Fibroblast of lung (primary cell): ENCODE data around the gene C11orf58. TPM values are rescaled to one million over a fixed set of nuclear protein-coding genes. Genes with fewer than 3 reads are reported as not detected.

ENCODE experiments used
- DNase-seq, 2 donors: peaks; one replicate each; pipeline versions ENCODE4 v3.0.0 to v3.0.0-alpha.2; 2010; ENCODE audit warnings: low read depth in 2 of 2
- H2AFZ ChIP-seq: 2 replicates; pipeline ENCODE4 v1.5.1; 2012; ENCODE audit warnings: low read length, control low read depth, inconsistent platforms
- H3K27ac ChIP-seq: 2 replicates; pipeline ENCODE4 v1.5.1; 2011; ENCODE audit warnings: low read length, control low read depth; ENCODE audit not compliant: insufficient read depth
- H3K27me3 ChIP-seq: 2 replicates; pipeline ENCODE4 v1.5.1; 2011; ENCODE audit warnings: mild to moderate bottlenecking, low read length; ENCODE audit not compliant: control insufficient read depth, insufficient read depth
- H3K36me3 ChIP-seq: 2 replicates; pipeline ENCODE4 v1.5.1; 2011; ENCODE audit warnings: low read length; ENCODE audit not compliant: control insufficient read depth, insufficient read depth
- H3K4me1 ChIP-seq: 2 replicates; pipeline ENCODE4 v1.5.1; 2011; ENCODE audit warnings: low read length; ENCODE audit not compliant: control insufficient read depth, insufficient read depth; ENCODE audit errors: extremely low read depth
- H3K4me2 ChIP-seq: 2 replicates; pipeline ENCODE4 v1.5.1; 2011; ENCODE audit warnings: low read length, control low read depth; ENCODE audit not compliant: insufficient read depth; ENCODE audit errors: extremely low read depth
- H3K4me3 ChIP-seq, 4 experiments: fragments of 200-600 bp in 1 of 4; sonication (generic) in 1 of 4; replicated peaks in 1 of 4; 2 replicates each; pipeline ENCODE4 v1.5.1; 2011 to 2016; ENCODE audit warnings: low read length in 4 of 4, low read depth in 3 of 4, mild to moderate bottlenecking in 3 of 4, control low read depth in 2 of 4, inconsistent platforms in 1 of 4, mixed read lengths in 1 of 4; ENCODE audit not compliant: insufficient read depth in 1 of 4; ENCODE audit errors: control extremely low read depth in 1 of 4
- H3K79me2 ChIP-seq: 2 replicates; pipeline ENCODE4 v1.5.1; 2012; ENCODE audit warnings: mild to moderate bottlenecking, low read length, inconsistent platforms; ENCODE audit not compliant: control insufficient read depth, insufficient read depth
- H3K9ac ChIP-seq: 2 replicates; pipeline ENCODE4 v1.5.1; 2011; ENCODE audit warnings: mild to moderate bottlenecking, low read length, control low read depth; ENCODE audit not compliant: insufficient read depth
- H3K9me3 ChIP-seq: 2 replicates; pipeline ENCODE4 v1.5.1; 2012; ENCODE audit warnings: low read depth, low read length; ENCODE audit not compliant: control insufficient read depth, insufficient read depth
- H4K20me1 ChIP-seq: 2 replicates; pipeline ENCODE4 v1.5.1; 2011; ENCODE audit warnings: low read length; ENCODE audit not compliant: control insufficient read depth, insufficient read depth; ENCODE audit errors: extremely low read depth
- EZH2 ChIP-seq: IDR thresholded peaks from 2 replicates; pipeline ENCODE4 v1.5.1; 2012; ENCODE audit warnings: low read length, control low read depth, mild to moderate bottlenecking; ENCODE audit errors: missing control alignments
- polyA plus RNA-seq, 2 donors: library from polyadenylated mRNA; depleted of rRNA in 1 of 2; stranded (reverse) in 1 of 2; unstranded in 1 of 2; fragments of >200 nt; gene quantifications; 2 replicates each; pipeline ENCODE4 v1.2.1, GENCODE V29; 2011 to 2012; ENCODE audit warnings: missing spikeins in 1 of 2
- total RNA-seq: library from RNA; depleted of rRNA; stranded (reverse); fragments of >200 nt; gene quantifications from 2 replicates; pipeline ENCODE4 v1.2.1, GENCODE V29; 2014
- TF ChIP-seq, protein P1 (sequence below), 2 donors: IDR thresholded peaks in 1 of 2; conservative IDR thresholded peaks in 1 of 2; 1 replicate in 1 of 2; 2 replicates in 1 of 2; pipeline ENCODE4 v1.5.1; 2011 to 2012; ENCODE audit warnings: low read length in 2 of 2, control low read depth in 1 of 2, inconsistent platforms in 1 of 2, low read depth in 1 of 2, mild to moderate bottlenecking in 1 of 2

Gene C11orf58
- total and polyA plus RNA-seq, 2 donors (not counting 1 experiment from before 2014, with no cell fraction given): 183 to 184 TPM

DNA sequence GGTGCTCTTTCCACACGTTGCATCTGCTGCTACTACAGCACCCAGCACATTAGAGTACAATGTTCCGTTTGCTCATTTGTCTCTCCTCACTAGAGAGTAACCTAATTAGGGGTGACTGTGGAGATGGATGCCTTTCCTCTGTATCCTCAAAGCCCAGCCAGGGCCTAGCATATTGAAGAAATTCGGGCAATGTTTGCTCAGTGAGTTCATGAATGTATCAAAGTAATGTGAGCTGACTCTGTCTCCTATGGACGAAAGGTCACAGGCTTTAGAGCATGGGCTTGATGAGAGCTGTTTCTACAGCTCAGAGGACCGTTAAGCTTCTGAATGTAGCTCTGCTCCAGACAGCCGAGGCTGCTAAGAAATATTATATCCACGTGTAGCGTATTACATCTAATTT lies 67.5 kb downstream of the C11orf58 start:
- Histone ChIP-seq H4K20me1 (no peaks in the 10 kb centered on the region), H3K27me3 (peaks cover 3% of the 10 kb centered on the region), H3K4me1 (peaks cover 6% of the 10 kb centered on the region), H3K4me3 (no peak overlapping the region), H3K9ac (no peak overlapping the region), H3K79me2 (no peaks in the 10 kb centered on the region), H3K9me3 (no peaks in the 10 kb centered on the region), H3K36me3 (no peaks in the 10 kb centered on the region), H3K4me2 (no peak overlapping the region), H3K27ac (no peak overlapping the region), H2AFZ (no peak overlapping the region)
- TF ChIP-seq, protein P1, sequence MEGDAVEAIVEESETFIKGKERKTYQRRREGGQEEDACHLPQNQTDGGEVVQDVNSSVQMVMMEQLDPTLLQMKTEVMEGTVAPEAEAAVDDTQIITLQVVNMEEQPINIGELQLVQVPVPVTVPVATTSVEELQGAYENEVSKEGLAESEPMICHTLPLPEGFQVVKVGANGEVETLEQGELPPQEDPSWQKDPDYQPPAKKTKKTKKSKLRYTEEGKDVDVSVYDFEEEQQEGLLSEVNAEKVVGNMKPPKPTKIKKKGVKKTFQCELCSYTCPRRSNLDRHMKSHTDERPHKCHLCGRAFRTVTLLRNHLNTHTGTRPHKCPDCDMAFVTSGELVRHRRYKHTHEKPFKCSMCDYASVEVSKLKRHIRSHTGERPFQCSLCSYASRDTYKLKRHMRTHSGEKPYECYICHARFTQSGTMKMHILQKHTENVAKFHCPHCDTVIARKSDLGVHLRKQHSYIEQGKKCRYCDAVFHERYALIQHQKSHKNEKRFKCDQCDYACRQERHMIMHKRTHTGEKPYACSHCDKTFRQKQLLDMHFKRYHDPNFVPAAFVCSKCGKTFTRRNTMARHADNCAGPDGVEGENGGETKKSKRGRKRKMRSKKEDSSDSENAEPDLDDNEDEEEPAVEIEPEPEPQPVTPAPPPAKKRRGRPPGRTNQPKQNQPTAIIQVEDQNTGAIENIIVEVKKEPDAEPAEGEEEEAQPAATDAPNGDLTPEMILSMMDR (conservative IDR thresholded peaks at IDR 0.05 in 1 of 2, IDR thresholded peaks at IDR 0.05 in 1 of 2; ENCODE audit: low read depth in 1 of 2, low read length in 2 of 2): no peak
- peak; percentile 7 to 86 for DNase-seq

DNA sequence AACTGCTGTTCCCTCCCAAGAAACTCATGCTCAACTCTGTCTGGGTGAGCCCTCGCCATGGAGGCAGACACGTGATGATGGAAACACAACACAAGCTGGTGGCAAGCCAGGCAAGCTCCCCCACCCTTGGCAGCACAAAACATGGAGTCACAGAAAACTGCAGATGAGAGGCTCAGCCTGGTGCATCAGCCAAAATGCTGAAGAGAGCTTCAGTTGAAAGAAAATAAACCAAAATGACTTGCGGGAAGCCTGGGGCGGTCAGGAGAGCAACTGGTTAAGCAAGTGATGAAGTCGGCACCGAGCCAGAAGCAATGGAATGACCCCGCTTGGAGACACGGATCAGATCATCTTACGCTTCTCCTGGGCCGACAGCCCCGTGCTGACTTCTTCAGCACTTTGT lies 68.3 kb downstream of the C11orf58 start:
- TF ChIP-seq EZH2: no peak
- TF ChIP-seq, protein P1 (conservative IDR thresholded peaks at IDR 0.05 in 1 of 2, IDR thresholded peaks at IDR 0.05 in 1 of 2; ENCODE audit: low read depth in 1 of 2, low read length in 2 of 2): no peak
- peak; percentile 55 to 89 for DNase-seq
- Histone ChIP-seq H3K79me2 (no peaks in the 10 kb centered on the region), H3K9ac (no peak overlapping the region), H3K4me2 (peak overlapping the region; percentile 1), H3K27me3 (peaks cover 3% of the 10 kb centered on the region), H3K36me3 (no peaks in the 10 kb centered on the region), H4K20me1 (no peaks in the 10 kb centered on the region), H3K27ac (no peak overlapping the region), H3K4me3 (no peak overlapping the region), H2AFZ (no peak overlapping the region), H3K4me1 (peaks cover 6% of the 10 kb centered on the region), H3K9me3 (no peaks in the 10 kb centered on the region)

DNA sequence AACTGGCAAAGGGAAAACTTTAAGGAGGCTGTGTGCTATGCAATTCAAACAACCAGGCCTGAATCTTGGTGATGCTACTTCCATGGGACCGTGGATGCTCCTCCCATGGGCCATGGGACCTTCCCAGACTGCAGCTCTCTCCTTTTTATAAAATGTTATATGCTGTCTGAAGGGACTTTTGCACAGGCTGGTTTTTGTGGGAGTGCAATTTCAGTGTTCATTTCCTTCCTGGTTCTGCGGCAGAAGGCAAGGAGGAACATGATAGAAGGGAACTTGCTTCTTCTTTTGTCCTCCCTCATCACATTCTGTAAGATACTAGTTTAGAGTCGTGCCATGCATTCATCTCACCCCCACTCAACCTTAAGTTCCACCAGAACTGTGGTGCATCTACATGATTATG lies 68.9 kb downstream of the C11orf58 start:
- H3K4me3 ChIP-seq: no peak overlapping the region
- no peak overlapping the region for H3K9ac ChIP-seq
- TF ChIP-seq, protein P1 (conservative IDR thresholded peaks at IDR 0.05 in 1 of 2, IDR thresholded peaks at IDR 0.05 in 1 of 2; ENCODE audit: low read depth in 1 of 2, low read length in 2 of 2): no peak
- TF ChIP-seq EZH2: no peak
- DNase-seq: no peak
- H3K4me2 ChIP-seq: no peak overlapping the region
- no peaks in the 10 kb centered on the region for H3K79me2 ChIP-seq
- H3K27me3 ChIP-seq: peaks cover 3% of the 10 kb centered on the region
- no peaks in the 10 kb centered on the region for H3K9me3 ChIP-seq
- H2AFZ ChIP-seq: no peak overlapping the region
- no peaks in the 10 kb centered on the region for H3K36me3 ChIP-seq
- H3K27ac ChIP-seq: no peak overlapping the region
- no peaks in the 10 kb centered on the region for H4K20me1 ChIP-seq
- peaks cover 6% of the 10 kb centered on the region for H3K4me1 ChIP-seq
